GM11168 (cell line): Measurements from ENCODE around the gene RIC3.
"Not testable (repeated sequence)": the region's sequence is repeated elsewhere in the genome, so short reads cannot be mapped to it uniquely, and the experiment has no call there.

Experiments
- in situ Hi-C: fragments of 300-500 bp; cut with MboI; formaldehyde crosslinking; loops from one replicate; pipeline ENCODE4 v1.12.0; 2022; ENCODE audit warnings: low sequenced_read_pairs; ENCODE audit not compliant: unreplicated experiment

RIC3 gene

DNA sequence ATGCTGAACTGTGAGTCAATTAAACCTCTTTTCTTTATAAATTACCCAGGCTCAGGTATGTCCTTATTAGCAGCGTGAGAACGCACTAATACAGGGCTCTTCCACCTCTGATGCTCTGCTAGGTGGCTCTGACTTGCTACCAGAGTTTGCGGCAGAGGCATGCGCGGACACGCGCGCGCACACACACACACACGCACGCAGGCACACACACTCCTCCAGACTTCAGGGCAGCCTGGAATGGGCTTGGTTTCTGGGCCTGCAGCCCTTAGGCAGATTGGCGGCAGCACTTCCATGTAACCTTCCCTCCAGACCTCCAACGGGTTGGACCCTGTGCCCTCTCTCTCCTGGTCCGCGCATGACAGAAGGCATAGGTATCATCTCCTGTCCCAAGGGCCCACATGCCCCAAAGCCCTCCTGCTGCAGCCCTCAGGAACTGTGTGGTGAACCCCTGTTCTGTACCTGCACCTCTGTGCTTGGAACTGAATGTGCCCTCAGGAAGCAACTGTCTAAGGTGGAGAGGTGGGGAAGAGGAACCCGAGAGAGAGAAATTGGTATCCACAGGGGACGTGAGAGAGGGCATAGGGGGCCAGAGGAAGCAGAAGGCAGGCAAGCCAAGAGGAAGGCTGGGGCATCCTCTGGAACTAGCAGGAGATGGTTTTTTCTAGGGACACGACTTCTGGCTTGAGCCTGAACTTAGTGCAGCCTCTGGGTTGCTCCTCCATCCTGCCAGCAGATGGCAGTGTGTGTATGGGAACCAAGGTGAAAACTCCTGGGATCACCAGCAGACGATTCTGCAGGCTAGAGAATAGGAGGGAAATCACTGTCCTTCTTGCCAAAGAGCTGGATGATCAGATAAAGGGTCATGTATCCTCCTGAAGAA lies 23.4 kb upstream of the RIC3 start:
- in situ Hi-C loops: no loop called here

DNA sequence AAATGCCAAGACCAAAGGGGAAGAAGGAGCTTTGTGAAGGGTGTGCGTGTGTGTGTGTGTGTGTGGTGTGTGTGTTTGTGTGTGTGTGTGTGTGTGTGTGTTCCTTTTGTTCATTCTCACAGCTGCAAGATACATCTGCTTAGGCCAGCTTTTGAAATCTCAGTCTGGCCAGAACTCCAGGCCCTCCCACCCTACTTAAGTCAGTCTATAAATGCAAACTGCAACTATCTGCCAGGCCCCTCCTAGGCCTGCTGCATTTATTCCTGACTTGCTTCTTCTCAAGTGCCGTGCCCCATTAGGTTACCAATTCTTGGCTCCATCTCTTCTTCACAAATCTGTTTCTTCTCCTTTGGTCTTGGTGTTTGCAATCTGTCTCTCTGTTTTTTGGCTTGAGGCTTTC lies 21.6 kb upstream of the RIC3 start:
- in situ Hi-C loops: no loop called here

DNA sequence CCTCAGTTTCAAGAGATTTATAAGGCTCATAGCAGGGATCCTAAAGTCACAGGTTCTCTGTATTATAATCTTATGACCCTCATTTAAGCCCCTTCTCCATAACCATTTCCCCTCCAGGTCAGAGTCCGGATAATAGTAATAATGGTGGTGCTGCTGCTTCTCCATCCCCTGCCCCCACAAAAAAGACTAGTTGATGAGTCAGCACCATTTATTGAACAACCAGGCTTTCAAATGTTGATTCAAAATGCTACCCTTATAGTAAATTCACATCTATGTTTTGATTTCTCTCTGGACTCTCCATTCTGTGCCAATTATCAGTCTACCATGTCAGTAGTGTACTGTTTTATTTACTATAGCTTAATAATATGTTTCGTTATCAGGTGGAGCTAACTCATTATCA lies 17.6 kb upstream of the RIC3 start:
- in situ Hi-C loops: no loop called here

DNA sequence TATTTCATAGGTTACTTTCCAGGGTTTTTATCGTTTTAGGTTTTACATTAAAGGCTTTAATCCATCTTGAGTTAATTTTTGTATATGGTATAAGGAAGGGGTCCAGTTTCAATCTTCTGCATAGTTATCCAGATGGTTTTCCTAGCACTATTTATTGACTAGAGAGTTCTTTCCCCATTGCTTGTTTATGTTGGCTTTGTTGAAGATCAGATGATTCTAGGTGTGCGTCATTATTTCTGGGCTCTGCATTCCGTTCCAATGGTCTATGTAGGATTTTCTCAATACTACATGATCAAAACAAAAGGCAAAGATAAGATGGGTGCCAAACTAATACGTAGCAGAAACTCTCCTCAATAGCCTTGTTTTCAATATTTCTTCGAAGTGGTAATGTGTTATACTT lies 14.3 kb upstream of the RIC3 start:
- in situ Hi-C loops: no loop called here

DNA sequence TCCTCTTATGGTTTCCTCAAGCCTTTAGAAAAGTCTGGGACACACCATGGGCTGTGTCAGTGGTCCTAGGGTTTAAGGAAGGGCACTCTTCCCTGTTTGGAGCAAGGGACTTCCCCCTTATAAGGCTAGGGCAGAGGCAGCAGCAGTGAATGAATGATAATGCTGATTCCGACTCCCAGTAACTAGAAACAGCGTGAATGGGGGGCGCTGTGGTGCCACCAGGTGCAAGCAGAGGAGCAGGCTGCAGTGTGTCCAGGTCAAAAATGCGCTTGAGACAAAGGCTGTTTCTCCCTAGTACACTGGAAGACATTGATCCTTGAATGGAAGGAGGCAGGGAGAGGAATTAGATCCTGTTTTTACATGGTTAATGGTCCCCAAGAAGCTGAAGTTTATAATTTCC lies 11.6 kb upstream of the RIC3 start:
- in situ Hi-C loops: no loop called here

DNA sequence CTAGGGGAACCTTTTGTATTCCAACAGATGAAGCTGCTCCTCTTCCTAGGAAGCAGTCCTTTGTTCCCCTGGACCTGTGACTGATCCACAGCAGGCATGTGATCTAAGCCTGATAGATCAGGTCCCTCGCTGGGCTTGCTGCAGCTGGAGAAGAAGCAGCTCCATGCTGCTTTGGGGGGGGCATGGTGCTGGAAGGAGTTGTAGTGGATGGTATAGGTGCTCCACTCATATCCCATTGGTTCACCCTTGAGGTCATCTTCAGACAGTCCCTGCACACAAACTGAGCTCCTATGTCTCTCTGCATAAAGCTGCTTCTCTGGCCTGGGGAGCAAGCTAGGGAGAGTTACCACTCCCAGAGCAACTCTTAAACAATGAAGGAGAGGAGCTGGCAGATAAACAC lies 9.5 kb upstream of the RIC3 start:
- in situ Hi-C loops: no loop called here

DNA sequence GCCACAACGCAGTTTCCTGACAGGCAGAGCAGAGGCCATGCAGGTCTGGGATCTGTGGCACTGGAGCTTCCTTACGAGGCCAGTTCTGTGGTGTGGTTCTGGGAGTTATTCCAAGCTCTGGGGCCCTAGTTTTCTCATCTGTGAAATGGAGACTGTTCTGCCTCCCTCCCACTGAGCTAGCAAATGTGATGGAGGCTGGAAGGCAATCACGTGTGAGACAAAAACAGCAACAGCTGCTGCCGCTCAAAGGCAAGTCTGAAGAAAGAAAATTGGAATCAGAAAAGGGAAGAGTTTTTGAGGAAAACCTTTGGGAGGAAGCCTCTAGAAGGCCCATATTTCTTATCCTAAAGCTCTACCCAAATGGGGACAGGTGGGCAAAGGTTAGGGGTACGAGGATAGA lies 8.3 kb upstream of the RIC3 start:
- in situ Hi-C loops: no loop called here

DNA sequence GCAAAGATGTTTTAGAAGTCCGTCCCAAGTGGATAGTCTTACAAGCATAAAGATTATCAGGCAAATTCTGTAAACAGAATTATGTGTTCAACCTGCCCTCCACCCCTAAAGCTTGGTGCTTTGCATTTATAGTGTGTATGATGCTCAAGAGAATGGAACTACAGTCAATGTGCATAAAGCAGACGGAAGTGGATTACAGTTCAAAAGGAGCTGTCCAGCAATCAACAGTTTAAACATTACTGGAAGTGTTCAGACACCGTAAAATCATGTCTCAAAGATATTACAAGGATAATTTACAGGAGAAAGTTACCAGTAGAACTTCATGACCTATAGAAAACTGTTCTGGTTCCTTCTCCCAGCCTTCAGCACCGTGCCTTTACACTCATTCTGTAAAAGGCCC lies 1.0 kb downstream of the RIC3 start:
- in situ Hi-C loops: no loop called here

DNA sequence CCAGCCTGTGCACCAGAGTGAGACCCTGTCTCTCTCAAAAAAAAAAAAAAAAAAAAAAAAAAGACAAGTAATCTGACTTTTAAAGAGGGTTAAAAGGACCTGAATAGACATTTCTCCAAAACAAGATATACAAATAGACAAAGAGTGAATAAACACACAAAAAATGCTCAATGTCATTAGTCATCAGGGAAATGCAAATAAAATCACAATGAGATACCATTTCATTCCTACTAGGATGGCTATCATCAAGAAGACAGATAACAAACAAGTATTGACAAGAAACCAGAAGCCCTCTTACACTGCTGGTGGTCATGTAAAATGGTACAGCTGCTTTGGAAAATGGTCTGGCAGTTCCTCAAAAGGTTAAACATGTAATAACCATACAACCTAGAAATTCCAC lies 4.1 kb downstream of the RIC3 start:
- in situ Hi-C loops: no loop called here

DNA sequence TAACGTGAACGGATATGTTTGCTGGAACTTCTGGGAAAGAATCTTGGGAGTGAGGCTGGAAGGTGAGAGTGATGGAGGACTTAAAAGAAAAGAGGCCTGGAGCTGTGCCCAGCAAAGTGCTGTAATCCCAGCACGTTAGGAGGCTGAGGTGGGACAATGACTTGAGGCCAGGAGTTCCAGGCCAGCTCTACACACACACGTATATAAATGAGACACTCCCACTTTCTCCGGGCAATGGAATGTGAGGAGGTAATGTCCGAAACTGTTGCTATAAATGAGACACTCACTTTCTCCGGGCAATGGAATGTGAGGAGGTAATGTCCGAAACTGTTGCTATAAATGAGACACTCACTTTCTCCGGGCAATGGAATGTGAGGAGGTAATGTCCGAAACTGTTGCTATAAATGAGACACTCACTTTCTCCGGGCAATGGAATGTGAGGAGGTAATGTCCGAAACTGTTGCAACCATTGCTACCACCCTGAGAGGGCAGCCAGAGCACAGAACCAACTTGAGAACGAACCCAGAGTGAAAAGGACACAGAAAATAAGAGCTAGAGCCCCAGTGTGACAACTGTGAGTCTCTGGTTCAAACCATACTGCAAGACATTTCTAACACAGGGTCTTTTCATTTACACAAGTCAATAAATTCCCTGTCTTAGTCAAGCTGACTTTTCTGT lies 7.1 kb downstream of the RIC3 start:
- in situ Hi-C loops: not testable (repeated sequence)

DNA sequence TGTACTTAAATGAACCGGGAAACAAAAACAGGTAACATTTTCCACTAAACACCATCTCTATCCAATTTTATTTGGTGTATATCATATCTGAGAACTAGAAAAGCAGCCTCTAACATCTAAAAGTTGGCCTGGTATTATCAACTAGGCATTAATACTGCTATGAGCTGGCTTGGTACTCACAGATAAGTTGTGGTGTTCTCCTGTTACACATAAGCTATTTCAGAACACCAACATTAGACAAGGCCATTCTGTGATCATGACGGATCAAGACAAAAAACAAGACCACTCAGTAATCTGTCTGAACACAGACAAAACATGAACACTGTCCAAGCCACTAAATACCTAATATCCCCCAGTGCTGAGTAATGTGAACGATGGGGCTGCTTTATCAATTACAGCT lies 11.9 kb downstream of the RIC3 start:
- in situ Hi-C loops: no loop called here

DNA sequence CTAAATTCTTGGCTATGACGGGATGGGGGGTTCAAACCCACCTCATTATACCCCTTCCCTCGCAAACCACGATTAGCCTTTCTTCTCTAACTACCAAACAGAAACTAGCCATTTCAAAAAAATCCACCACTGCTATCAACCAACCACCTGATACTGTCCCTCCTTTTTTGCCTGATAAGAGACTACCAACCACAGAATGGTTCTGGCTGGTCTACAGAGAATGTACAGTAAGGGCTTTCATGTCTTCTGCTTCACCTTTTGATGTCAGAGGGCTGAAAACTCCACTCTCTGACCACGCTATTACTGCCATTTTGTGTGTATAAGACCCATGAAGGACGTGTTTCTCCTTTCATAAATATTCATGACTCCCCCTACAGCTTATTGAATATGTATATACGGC lies 19.1 kb downstream of the RIC3 start:
- in situ Hi-C loops: no loop called here

DNA sequence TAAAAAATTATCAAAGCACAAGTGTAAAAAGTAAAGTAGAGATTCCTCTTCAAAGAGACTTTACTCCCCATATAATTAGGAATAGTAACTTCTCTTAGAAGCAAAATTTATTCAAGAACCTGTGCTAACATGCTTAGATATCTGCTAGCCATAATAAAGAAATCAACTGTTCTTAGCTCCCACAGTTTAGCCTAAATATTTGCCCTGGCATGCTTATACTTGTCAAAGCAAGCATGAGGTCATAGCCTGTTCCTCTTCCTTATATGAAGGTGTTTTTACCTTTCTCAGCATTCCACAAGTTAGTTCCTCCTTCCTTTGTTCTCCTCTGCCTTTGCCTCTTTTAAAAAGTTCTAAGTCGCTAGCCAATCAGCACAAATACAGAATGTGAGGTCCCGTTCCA lies 30.3 kb downstream of the RIC3 start:
- in situ Hi-C loops: no loop called here

DNA sequence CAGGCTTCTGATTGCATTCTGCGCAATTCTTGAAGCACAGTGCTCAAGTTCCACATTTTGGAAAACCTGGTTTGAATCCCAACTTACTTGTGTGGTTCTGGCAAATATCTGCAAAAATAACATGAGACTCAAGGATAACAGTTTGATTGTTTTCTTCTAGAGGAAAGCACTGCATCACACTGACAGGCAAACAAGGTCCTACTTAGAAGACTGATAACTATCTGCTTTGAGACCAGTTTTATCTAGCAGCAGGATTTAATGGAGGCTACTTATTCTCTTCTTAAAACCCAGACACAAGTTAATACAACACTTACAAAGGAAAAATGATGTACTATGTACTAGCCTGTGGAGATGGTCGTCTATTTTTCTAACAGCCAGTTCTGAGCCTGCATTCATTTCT lies 41.4 kb downstream of the RIC3 start:
- in situ Hi-C loops: no loop called here

DNA sequence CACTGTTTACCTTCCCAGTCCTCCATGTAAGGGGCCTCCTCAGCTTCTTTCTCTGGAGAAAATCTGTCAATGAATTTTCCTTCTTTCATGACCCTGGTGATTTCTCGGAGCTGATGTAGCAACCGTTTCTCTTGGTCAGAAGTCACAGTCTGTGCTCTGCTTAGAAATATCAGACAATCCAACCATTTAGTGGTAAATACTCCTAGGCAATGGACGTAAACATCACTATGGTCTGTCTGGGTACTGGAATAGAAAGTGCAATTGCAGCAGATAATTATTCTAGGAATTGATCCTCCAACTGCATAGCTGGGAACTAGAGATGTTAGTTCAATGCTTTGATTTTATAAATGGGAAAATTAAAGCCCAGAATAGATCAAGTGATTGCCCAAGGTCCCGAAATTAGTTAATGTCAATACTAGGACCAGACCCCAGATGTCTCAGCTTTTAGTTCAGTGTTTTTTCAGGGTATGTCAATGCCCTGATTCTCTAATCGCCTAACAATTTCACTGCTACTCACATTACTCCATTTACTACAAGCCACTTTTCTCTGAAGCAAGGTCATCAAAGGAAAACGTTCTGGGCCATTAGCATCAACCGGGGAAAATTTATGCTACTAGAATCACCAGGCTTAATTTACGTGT lies 42.1 kb downstream of the RIC3 start:
- in situ Hi-C loops: no loop called here

DNA sequence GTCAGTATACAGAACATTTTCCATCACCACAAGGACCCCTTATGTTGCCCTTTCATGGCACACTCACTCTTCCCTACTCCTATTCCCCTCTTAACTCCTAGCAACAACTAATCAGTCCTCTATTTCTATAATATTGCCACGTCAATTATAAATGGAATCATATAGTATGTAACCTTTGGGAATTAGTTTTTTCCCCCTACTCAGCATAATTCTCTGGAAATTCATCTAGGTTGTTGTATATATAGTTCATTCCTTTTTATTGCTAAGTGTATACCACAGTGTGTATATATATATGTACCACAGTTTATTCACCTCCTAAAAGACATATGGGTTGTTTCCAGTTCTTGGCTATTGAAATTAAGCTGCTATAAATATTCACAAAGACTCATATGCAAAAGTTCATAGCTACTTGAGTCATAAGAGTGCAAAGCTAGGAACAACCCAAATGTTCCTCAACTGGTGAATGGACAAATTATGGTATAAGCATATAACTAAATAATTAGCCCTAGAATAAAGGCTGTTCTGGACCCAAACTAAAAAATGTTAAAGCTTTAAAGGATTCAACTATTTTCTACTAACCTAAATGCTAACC lies 46.6 kb downstream of the RIC3 start:
- in situ Hi-C loops: no loop called here

DNA sequence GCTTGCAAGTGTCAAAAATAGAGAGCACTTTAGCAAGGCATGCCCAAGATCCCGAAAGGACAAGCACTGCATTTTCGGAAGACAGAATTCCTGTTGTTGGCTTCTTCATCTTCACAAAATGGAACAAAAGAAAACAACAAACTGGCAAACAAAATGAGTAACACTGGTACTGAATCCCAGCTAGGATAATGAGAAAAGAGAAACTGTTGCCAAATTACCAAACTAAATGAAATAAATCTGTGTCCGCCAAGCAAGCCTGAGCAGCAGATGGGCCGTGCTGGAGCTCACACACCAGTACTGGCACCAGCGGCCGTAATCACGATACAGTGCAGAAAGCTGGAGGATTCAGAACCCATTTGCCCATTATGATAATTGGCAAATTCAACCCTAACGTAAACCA lies 57.2 kb downstream of the RIC3 start:
- in situ Hi-C loops: no loop called here

DNA sequence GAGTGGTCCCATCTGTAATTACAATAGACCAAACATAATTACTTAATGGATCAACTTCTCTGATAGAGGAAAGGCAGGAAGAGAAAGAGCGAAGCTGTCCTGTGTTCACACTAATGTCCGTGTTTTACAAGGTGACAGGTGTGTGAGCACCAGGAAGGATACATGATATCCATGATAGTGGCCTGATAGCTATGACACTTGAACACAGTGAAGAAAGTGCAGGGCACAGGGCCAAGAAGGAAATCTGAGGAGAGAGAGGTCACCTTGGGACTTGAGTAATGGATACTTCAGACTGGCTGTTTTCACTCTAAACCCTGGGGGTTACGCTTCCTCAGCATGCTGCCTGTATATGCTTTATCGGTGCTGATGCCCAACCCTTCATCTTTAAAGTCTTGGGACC lies 58.4 kb downstream of the RIC3 start:
- in situ Hi-C loops: no loop called here

DNA sequence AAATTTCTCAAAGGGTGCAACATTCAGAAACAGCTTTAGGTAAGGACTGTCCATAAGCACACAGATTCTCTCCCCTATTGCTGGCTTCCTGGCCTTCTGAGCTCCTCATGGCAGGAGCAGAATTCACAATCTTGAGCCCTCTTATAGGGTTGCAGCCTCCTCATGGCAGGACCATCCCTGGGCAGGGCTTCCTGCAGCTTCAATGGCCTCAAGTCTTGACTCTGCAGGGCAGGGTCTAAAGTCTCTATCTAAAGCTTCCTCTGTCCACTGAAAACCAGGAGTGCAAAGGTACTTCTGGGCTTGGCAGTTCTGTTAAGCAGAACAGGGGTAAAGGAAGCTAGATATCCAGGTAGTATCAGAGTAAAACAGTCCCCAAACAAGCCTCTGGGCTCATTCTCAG lies 59.1 kb downstream of the RIC3 start:
- in situ Hi-C loops: no loop called here

DNA sequence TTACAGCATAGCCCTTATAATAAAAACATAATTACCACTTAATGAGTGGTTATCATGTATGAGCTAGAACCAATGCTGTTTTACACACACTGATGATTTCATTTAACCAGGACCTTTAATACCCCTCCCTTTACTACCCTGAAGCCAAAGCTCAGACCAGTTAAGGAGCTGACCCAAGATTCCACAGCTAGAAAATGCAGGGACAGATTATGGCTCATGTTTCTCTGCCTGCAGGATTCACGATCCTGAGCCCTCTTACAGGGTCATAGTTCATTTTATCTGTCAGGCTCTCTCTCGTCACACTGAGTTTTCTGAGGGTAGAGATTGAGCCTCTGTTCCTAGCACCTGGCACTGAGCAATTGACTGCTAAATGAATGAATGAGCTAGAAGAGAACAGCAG lies 60.4 kb downstream of the RIC3 start:
- in situ Hi-C loops: no loop called here

DNA sequence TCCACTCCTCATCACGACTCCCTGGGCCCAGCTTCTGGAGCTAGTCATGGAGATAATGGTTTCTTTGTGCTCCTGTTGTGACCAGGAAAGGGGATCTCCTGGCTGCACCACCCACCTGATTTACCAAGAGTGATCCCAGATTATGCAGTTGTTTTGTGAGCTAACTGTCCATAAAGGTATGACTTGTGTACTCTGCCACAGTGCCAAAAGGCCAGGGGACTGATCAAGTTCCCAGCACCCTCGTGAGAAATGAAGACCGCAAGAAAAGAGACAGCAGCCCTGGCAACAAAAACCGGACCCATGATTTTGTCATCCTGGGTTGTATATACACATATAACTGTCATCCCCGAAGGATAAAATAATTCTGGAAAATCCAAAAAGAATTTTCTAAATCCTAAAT lies 61.2 kb downstream of the RIC3 start:
- in situ Hi-C loops: no loop called here
